CD4-positive, alpha-beta T cell treated with Interleukin-2 at 100 ng/mL for 4 hours (primary cell): ENCODE results near the gene EIF2AK3.
"Not testable (repeated sequence)": the region's sequence is repeated elsewhere in the genome, so short reads cannot be mapped to it uniquely, and the experiment has no call there.

ENCODE experiments used
- DNase-seq: peaks from one replicate; pipeline ENCODE4 v3.0.0-alpha.2; 2020; ENCODE audit warnings: low spot score

The EIF2AK3 gene

DNA sequence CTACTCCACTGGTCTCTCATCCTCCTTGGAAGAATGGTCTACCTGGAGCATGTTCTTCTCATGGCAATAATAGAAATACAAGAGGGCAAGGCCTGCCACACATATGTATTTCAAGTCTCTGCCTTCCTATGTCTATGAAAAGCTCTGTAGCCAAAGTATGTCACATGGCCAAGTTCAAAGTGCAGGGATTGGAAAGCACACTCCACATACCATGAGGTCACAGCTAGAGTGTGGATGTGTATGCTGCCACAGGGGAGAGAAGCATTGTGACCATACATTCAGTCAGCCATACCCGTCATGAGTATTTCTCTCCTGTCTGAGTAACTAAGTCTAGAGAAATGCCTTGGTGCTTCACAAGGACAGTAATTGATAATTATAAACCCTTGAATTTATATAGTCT lies 8.8 kb upstream of the EIF2AK3 start:
- no peak for DNase-seq

DNA sequence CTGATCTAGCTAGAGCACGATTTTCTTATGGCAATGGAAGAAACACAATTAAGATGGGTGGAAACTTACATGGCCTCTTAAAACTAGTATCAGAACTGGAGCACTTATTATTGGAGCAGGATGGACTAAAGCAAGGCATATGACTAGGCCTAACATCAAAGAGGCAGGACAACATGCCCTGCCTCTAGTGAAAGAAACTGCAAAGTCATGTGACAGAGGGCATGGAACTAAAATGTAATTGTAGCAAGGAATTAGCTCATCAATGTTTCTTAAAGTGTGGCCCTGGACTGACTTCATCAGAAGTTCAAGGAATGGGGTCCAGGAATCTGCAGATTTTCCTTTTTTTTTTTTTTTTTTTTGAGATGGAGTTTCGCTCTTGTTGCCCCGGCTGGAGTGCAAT lies 5.3 kb upstream of the EIF2AK3 start:
- no peak for DNase-seq

DNA sequence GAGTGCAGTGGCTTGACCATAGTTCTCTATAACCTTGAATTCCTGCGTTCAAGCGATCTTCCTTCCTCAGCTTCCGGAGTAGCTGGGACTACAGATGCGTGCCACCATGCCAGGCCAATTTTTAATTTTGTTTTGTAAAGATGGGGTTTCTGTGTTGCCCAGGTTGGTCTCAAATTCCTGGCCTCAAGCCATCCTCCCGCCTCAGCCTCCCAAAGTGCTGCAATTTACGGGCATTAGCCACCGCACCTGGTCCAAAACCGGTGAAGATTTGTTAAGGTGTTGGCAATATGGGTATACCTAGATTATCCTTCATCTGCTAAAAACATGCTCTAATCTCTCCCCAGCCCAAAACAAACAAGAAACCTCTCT lies 1.3 kb upstream of the EIF2AK3 start:
- no peak for DNase-seq

DNA sequence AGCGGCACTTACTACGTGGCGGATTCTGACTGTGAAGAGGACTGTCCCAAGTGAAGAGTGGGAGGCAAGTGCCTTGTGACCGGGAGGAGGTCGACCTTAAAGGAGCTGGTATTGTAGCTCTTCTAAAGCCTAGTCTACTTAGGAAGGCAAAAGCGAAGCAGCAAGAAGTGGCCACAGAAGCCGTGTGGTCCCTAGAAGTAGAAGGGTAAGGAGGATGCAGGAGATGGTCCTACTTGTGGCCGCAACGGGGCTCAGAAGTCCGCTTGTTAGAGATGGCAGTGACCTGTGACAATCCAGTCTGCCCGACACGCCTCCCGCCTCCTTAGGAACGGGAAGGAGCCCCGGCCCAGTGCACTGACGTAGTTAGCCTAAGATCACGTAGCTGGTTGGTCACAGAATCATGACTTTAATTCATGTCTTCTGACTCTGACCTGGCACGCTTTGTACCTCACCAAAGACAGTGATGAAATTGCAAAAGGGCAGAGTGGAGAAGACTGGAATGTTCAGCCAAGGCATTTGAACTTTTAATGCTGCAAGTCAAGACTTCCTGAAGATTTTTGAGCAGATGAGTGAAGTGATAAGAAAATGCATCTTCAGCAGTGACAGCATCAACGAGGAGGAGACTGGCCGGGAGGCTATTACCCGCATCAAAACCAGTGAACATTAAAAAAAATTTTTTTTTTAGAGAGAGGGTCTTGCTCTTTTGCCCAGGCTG lies 749 bp upstream of the EIF2AK3 start:
- DNase-seq: peak; percentile 75

DNA sequence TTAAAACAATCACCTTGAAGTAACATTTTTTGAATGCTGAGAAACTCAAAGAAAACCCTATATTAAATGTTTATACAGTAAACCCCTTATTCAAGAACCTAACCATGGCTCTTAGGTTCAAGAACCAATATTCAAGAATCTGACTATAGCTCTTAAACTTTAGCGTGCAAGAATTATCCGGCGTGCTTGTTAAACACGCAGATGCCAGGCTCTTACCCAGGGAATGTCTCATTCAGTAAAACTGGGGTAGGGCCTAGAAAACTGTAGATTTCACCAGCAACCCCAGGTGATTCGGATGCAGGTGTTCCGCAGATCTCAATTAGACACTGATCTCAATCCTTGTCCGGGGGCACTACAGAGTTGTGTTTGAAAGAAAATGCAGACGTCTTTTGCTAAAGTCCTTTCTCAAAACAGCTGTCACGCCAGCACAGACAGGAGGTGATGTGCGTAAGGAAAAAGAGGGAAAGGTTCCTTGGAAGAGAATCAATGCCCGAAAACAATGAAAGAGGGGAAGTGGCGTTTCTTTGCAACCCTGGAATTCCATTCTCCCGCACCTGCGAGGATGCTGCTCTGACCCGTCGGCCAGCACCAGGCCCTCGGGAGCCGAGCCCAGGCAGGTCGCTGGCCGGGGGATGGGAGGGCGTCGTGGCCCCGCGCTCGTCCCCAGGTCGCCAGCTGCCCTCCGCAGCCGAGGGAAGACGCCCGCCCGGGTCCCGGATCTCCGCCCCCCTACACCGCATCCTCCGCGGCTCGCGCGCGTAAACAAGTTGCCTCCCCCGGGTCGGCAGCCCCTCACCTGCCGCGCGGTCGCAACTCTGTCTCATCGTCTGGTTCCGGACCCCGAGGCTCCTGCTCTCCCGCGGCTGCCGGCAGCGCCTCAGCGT lies 851 bp downstream of the EIF2AK3 start:
- peak; percentile 39 for DNase-seq

DNA sequence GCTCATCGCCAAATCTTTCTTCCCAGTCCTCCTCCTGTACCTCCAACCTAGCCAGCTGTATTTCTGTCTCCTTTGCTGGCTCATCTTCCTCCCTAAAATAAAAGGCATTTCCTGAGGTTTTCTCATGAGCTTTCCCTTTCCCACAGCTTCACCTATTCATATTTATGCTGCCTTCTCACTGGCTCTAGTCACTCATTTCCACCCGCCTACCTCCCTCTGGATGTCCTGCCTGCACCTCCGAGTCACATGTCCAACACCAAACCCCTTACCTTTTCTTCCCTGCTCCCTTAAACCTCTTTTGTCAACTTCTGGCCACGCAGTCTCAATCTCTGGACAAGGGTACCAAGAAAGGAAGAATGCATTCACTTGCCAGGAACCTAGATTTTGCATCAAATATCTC lies 2.8 kb downstream of the EIF2AK3 start:
- DNase-seq: no peak

DNA sequence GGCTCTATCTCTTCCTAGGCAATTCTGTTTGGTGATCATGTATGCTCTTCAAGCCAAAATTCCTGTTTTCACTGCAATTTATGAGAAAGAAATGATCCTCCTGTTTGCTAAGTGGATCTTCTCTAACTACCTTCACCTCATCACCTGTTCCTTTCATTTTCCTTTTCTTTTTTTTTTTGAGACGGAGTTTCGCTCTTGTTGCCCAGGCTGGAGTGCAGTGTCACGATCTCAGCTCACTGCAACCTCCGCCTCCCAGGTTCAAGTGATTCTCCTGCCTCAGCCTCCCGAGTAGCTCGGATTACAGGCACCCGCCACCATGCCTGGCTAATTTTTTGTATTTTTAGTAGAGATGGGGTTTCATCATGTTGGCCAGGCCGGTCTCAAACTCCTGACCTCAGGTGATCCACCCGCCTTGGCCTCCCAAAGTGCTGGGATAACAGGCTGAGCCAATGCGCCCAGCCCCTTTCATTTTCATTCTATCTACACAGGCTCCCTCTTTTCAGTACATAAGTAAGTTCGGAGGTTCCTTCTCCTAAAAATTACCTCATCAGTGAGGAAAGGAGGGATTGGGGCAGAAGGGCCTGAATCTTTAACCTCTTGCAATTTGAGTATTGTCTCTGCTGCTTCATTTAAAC lies 3.3 kb downstream of the EIF2AK3 start:
- not testable (repeated sequence) for DNase-seq

DNA sequence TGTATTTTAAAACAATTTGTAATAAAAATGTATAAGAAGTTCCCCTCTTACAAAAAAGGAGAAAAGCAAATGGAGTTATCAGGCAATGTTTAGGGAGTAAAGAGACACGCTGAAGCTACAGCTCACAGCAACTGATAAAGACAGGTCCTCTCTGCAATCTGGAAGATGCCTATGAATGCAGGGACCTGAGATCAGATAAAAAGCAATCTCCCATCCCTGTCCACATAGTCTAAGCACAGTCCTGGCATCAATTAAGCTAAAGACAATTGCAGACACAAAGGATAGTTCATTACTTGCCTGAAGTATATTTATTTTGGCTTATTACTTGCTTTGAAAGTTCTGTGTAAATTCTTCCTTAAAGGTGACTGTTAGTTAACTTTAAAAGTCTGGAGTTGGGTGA lies 5.0 kb downstream of the EIF2AK3 start:
- DNase-seq: no peak

DNA sequence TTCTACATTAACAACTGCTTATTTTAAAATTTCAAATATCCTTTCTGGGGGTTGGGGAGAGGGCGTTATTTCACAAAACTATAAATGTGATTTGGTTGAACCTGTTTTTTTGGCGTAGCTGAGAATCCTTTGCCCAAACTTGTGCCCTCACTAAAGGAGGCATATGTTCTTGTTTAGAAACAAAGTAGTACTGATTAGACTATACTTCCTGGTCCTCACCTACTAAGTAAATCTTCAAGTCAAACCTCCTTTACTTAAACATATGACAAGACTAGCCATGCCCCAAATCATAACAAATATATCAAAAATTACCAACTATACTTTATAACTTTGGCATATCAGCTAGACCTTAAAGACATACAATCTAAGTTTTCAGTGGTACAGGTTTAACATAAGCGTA lies 5.8 kb downstream of the EIF2AK3 start:
- DNase-seq: no peak

DNA sequence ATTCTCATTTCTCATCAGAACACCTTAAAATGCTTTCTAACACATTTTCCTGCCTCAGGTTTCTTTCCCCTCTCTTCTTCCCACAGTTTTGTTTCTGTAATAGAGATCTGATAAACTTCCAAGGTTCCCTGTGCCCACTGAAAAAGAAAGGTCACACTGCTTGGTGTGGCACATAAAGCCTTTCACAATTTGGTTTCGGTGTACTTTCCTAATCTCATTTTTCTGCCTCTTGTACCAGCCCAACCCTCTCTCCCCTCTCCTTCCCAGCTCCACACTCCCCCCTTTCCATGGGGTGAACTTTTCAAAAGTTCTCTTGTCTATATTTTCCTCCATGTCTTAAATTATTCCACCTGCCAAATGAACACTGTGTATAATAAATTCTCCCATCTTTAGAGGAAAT lies 7.2 kb downstream of the EIF2AK3 start:
- DNase-seq: no peak

DNA sequence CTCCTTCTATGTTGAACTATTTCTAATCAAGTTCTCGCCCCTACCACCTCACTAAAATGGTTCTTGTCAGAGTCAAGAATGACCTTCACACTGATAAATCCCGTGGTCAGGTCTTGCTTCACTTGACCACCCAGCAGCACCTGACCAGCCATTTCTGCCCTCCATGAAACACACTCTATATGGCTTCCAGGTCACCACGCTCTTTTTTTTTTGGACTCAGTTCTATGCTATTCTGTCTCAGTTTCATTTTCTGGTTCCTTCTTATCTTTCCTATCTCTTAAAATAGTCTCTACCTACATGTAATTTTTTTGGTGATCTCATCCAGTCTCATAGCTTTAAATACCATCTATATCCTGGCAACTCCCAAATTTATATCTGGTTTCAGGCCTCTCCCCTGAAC lies 11.4 kb downstream of the EIF2AK3 start:
- DNase-seq: no peak

DNA sequence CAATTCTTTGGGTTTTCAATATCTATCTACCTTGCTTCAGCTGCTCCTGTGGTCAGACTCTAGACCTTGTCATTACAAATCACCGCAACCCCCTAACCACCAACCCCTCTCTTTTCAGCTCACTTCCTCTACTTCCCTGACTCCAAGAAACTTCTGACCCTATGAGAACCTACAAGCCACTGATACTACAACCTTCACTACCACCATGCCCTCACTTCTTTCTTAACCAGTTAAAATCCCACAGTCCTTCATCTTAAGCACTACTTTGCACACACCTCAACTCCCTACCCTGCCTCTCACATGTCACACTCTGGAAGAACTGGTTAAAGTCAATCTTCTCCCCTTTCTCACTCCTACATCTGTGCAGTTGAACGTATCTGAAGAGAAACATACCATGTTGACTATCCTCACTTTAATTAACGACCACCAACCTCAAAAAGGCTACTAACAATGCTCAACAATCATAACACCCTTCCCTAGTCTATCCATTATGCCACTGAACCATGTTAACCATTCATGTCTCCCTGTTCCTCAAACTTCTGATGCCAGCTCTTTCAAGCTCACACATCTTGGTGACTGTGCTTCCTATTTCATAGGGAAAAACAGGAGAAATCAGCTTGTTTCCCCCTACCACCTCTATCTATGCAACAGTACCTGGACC lies 12.6 kb downstream of the EIF2AK3 start:
- DNase-seq: no peak

DNA sequence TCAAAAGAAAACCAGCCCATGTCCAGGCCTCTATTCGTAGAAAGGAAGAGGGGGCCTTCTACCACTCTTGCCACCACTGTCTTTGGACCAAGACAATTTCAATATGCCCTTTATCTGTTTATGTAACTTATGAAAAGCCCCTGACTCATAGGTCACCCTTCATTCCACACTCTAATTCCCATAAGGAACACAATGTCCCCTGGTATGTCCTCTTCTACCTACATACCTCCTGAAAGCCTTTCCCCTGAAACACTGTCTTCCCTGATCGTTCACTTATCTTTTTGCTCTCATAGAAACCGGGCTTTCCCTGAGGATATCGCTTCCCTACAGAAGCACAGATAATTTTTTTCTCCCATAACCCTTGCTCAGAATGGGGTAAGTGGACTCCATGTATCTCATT lies 13.3 kb downstream of the EIF2AK3 start:
- DNase-seq: no peak

DNA sequence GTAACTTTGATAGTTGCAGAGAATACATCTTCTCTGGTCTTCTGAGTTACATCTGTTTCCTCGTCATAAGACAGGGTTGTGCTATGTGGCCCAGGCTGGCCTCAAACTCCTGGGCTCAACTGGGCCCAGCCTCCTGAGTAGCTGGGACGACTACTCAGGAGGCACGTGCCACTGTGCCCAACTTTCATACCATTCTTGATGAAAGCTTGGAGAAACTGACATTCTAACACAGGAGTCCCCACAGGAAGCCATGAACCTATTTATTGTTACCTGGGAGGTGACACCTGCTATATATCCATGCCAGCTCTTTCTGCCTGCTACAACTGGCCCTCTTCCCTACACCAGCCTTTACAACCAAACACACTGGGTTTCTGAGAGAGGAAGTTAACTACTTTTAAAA lies 19.1 kb downstream of the EIF2AK3 start:
- DNase-seq: no peak

DNA sequence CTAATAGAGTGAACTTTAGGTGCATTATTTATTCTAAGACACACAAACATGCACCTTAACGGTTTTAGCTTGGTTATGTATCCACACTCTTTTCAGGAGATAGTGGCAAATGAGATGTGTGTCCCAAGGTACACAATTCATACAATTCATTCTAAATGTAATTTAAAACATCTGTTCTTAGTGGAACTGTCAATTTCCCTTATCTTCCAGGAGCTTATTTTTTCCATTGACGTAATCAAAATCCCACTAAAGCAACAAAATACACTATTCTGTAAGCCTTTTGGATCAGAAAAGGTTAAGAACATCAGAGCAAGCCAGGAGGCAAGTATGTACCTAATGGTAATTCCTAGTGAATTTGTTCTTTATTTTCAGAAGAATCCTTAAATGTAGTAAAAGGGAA lies 19.8 kb downstream of the EIF2AK3 start:
- DNase-seq: no peak

DNA sequence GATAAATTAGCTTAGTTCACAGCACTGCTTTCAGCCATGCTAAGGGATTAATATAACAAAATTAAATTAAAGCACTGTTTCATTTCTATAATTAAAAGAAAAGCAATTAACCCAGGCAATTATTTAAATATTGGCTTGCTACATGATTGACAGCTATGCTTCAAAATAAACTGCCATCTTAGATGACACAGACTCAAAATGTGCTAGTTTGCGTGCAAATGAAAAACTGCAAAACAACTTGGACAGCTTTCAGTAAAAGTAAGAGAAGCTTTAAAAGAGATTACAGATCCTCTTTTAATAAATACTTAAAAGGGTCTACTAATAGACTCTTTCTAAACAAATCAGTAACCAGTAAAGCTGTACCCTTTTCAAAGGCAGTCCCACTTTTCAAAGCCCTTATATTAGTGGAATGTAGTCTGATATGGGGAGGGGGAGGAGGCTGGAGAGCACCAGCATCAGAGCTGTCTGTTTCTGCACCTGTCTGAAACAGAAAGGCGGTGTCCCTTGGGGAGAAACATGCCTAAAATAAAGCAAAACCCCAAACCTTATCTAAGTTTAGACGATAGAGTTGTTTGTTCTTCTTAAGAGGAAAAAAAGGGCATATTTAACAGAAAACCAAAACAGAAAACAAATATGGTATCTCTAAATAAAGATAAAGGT lies 20.8 kb downstream of the EIF2AK3 start:
- no peak for DNase-seq

DNA sequence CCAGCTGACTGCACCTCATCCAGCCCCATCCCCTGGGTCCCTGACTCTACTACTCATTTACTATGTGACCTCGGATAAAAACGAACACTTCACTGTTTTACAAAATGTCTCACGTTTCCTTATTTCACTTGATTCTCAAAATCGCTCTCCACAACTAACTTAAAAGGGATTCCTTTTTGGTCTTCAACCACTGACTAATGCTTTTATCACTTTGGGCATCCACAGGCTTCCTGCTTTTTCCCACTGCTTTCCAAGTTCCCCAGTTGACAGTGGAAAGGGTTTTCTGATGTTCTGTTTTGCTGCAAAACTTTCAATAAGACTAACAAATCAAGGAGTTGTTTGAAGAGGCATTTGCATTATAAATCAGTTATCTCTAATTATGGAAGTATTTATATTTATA lies 24.1 kb downstream of the EIF2AK3 start:
- no peak for DNase-seq

DNA sequence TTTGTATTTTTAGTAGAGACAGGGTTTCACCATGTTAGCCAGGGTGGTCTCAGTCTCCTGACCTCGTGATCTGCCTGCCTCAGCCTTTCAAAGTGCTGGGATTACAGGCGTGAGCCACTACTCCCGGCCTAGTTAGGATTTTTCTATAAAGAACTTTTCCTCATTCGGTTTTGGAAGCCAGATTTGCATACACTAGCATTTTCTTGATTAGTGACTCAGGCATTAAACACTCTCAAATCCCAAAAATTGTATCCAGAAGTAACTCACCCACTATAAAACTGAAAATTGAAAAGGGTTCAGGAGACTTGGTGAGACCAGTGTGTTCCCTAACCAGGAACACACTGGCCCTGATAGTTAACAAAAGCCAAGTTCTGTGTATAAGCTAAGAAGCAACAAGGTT lies 25.2 kb downstream of the EIF2AK3 start:
- no peak for DNase-seq

DNA sequence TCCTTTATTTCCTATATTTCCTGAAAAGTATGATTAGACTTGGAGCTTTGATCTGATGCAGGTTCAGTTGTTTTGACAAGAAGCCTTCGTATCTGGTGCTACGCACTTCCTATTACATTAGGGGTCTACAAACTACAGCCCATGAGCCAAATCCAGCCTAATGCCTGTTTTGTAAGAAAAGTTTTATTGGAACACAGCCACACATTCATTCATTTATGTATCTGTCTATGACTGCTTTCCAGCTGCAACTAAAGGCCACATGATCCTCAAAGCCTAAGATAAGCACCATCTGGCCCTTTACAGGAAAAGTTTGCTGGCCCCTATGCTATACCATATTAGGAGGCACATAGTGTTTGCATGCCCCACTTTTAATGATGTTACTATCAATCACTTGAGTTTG lies 26.0 kb downstream of the EIF2AK3 start:
- no peak for DNase-seq

DNA sequence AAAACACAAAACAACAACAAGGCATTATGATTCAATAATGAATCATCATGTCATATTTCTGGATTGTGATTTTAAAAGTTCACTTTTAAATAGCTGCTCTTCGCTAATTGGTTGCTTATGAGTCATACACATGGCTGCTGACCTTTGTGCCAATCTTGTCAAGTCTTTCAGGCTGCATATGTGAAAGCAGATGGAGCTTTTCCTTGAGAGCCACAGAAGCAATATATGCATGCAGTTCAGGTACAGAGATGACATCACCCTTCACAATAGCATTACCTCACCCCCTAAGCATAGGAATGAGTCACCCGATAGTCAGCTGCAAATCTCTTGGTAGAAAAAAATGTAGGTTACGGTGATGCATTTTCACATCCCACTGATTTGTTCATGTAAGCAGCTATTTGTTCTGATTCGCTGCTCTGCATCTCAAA lies 27.2 kb downstream of the EIF2AK3 start:
- DNase-seq: peak; percentile 90

DNA sequence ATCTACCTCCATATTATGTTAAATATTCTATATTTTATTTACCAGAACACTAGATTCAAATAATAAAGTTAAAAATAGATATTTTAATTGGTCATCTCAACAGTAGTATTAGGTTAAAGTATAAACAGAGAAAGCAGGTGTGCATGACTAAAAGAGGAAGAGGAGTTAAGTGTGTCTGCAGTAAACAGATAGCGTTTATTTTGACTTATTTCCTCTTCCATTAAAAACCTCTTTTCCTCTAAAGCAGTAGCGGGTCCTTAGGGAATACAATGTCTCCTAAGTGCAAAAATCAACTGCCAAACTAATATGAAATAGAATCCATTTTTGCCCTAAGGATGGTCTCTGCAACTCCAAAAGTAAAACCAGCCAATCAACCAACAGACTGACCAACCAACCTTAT lies 27.7 kb downstream of the EIF2AK3 start:
- no peak for DNase-seq

DNA sequence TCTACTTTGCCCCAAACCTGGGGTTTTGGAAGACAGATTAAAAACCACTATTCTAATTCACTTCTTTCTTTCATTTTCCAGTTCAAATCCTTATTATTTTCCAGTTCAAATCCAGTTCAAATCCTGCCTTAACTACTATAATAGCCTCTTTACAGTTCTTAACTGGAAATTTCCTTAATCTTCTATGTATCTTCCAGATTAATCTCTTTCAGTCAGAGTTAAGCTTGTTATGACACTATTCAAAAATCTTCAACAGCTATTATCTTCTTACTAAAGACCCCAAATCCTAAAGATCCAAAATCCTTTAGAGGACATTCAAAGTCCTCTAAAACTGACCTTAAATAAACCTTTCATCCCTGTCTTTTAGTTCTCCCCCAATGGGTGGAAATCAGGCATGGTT lies 30.1 kb downstream of the EIF2AK3 start:
- DNase-seq: no peak
